ENCODE measurements around the gene TIGIT. TPM values are rescaled to one million over a fixed set of nuclear protein-coding genes. Genes with fewer than 3 reads are reported as not detected.

Gene TIGIT
- total and polyA plus RNA-seq, 2 of the 13 experiments (the other 11 are each of a cell fraction or from before 2014, with no cell fraction given) = not detected

- no peaks in the 10 kb centered on the region for H3K27me3 ChIP-seq (ENCODE audit: control insufficient read depth in 1 of 2, insufficient read depth in 2 of 2, low read length in 2 of 2)
- FAIRE-seq = no peak
- no peak for DNase-seq (ENCODE audit: low spot score)
- 96% methylated on average over 14 of the region's 24 CpGs for WGBS (ENCODE audit: low lambda C conversion rate)
- in situ Hi-C loops (cut with HindIII; ENCODE audit: extremely low pct_ligation_motif_present, low pct_unique_long_range_greater_than_20kb) (no loop called here), intact Hi-C loops (cut with micrococcal nuclease; ENCODE audit: unreplicated experiment) (no loop called here)
- H3K4me3 ChIP-seq (replicated peaks in 1 of 3; ENCODE audit: insufficient read depth in 1 of 3, low read depth in 2 of 3, low read length in 3 of 3) = no peak overlapping the region
- no peaks in the 10 kb centered on the region for H3K4me1 ChIP-seq (ENCODE audit: insufficient read depth, low read length)
- H3K36me3 ChIP-seq (replicated peaks in 1 of 2; ENCODE audit: control insufficient read depth in 1 of 2, insufficient read depth in 2 of 2, low read length in 2 of 2) = peaks cover 3 to 7% of the 10 kb centered on the region in 2 experiments; a peak in 3 of 5 replicates
- no peaks in the 10 kb centered on the region for H3K79me2 ChIP-seq (ENCODE audit: insufficient read depth, low read length)
- no TSS peak for BruUV-seq (replicated peaks)
- no peak overlapping the region for H3K4me2 ChIP-seq (ENCODE audit: low read depth, low read length)
- no peak overlapping the region for H3K27ac ChIP-seq (ENCODE audit: extremely low read length, insufficient read depth, low read length)
- ATAC-seq = no peak
- ChIA-PET CTCF (ENCODE audit: low intra/inter-chr PET ratio, low total read pairs) (no interaction called here), POLR2A (no interaction called here)
- H3K9me3 ChIP-seq (ENCODE audit: low read length) = no peaks in the 10 kb centered on the region
- TF ChIP-seq CREB3 (CRISPR knock-in tag; IDR thresholded peaks at IDR 0.05) (no peak), ADNP (CRISPR knock-in tag; IDR thresholded peaks at IDR 0.05) (no peak), ZNF766 (CRISPR knock-in tag; IDR thresholded peaks at IDR 0.05; ENCODE audit: borderline replicate concordance) (no peak), ZNF44 (CRISPR knock-in tag; IDR thresholded peaks at IDR 0.05) (no peak), SOX13 (IDR thresholded peaks at IDR 0.05) (no peak), SOX13 (CRISPR knock-in tag; conservative IDR thresholded peaks at IDR 0.05 in 1 of 2, IDR thresholded peaks at IDR 0.05 in 1 of 2) (no peak), BHLHE40 (IDR thresholded peaks at IDR 0.05; ENCODE audit: low read length) (no peak), TFE3 (CRISPR knock-in tag; IDR thresholded peaks at IDR 0.05) (no peak), ZNF30 (CRISPR knock-in tag; IDR thresholded peaks at IDR 0.05) (no peak), ZBTB34 (CRISPR knock-in tag; IDR thresholded peaks at IDR 0.05) (no peak), ZNF749 (CRISPR knock-in tag; IDR thresholded peaks at IDR 0.05; ENCODE audit: borderline replicate concordance) (no peak), TOPORS (CRISPR knock-in tag; IDR thresholded peaks at IDR 0.05) (no peak), TGIF2 (CRISPR knock-in tag; IDR thresholded peaks at IDR 0.05) (no peak), ZNF720 (CRISPR knock-in tag; IDR thresholded peaks at IDR 0.05) (no peak), KMT2A (CRISPR knock-in tag; IDR thresholded peaks at IDR 0.05) (no peak), LCORL (IDR thresholded peaks at IDR 0.05) (no peak), LCORL (CRISPR knock-in tag; IDR thresholded peaks at IDR 0.05) (no peak), TEAD2 (CRISPR knock-in tag; IDR thresholded peaks at IDR 0.05) (no peak), TRIM24 (CRISPR knock-in tag; IDR thresholded peaks at IDR 0.05) (no peak), NR2F1 (CRISPR knock-in tag; IDR thresholded peaks at IDR 0.05) (no peak), HNF1B (CRISPR knock-in tag; IDR thresholded peaks at IDR 0.05) (no peak)
- no peak overlapping the region for H2AFZ ChIP-seq (ENCODE audit: low read length)
- H3K9ac ChIP-seq (ENCODE audit: insufficient read depth, low read depth, low read length) = no peak overlapping the region
- H4K20me1 ChIP-seq (ENCODE audit: insufficient read depth, low read length) = no peaks in the 10 kb centered on the region
These were observed 56.9 kb downstream of the TIGIT start for GRCh38 chr3:114350690-114351089.

Measured in HepG2 (cell line).